Measurements from ENCODE around the gene IL17RD.

IL17RD gene

GRCh38 chr3:57048728-57049127, 116.4 kb downstream of the IL17RD start:
- Histone ChIP-seq H3K4me3 (ENCODE audit: low read depth, low read length) (no peak overlapping the region), H4K12ac (ENCODE audit: low read depth, low read length) (no peak overlapping the region), H3K36me3 (ENCODE audit: control insufficient read depth in 1 of 2, insufficient read depth in 2 of 2, low read length in 2 of 2) (no peaks in the 10 kb centered on the region), H3K4me1 (ENCODE audit: control insufficient read depth in 1 of 2, insufficient read depth in 2 of 2, low read length in 2 of 2) (peaks cover 3 to 9% of the 10 kb centered on the region in 2 experiments), H4K91ac (ENCODE audit: low read depth, low read length) (no peak overlapping the region), H3K79me2 (ENCODE audit: control insufficient read depth, insufficient read depth, low read length, poor library complexity) (no peaks in the 10 kb centered on the region), H3K79me1 (ENCODE audit: low read length) (no peaks in the 10 kb centered on the region), H3K14ac (ENCODE audit: low read length) (no peak overlapping the region), H2AFZ (ENCODE audit: insufficient read depth, low read length, poor library complexity) (no peak overlapping the region), H3K9me3 (ENCODE audit: insufficient read depth, low read depth, low read length) (peaks cover 2% of the 10 kb centered on the region), H3K9ac (ENCODE audit: low read length) (no peak overlapping the region), H3K27me3 (ENCODE audit: insufficient read depth, low read length) (no peaks in the 10 kb centered on the region), H2BK120ac (ENCODE audit: insufficient read depth, low read length, poor library complexity) (no peak overlapping the region), H3K4me2 (ENCODE audit: low read length) (no peak overlapping the region), H2BK12ac (ENCODE audit: low read length) (no peak overlapping the region), H3K4ac (ENCODE audit: low read depth, low read length) (no peak overlapping the region), H2BK5ac (ENCODE audit: low read depth, low read length, poor library complexity) (no peak overlapping the region), H3K18ac (ENCODE audit: low read length) (no peak overlapping the region), H3K23ac (ENCODE audit: low read length) (no peak overlapping the region), H3K27ac (ENCODE audit: low read depth, low read length) (no peak overlapping the region), H2AK5ac (ENCODE audit: low read length) (no peak overlapping the region), H4K8ac (ENCODE audit: low read depth, low read length) (no peak overlapping the region)
- WGBS (ENCODE audit: extremely low coverage, insufficient coverage, insufficient read length), result no CpG with 5 or more reads among the region's 4 CpGs
- DNase-seq, result no peak

DNA sequence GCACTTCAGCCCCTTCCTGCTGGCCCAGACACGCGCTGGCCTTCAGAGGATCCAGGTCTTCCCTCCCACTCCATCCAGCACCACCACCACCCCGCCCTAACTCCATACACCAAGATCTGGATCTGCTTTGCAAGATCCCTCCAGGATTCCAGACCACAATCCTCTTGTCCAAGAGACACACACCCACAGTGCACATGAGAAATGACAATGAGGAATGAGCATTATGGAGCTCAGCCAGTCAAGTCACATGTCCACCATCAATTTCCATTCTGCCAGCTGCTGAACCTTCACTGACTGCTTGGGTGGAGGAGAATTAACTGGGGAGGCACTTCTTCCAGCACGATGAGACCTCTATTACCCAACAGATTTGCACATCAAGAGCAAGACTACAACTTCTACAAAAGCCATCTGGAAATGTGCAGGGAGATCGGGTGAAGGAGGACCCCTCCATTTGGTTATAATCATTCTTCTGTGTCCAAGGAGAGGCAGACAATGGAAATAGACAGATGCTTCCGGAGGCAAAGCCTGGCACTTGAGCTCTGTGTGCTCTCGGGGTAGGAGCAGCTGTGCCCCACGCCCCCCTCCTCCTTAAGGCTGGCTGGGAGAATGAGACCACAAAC, 117.0 kb downstream of the IL17RD start:
- Histone ChIP-seq H2AK5ac (ENCODE audit: low read length) (no peak overlapping the region), H3K4ac (ENCODE audit: low read depth, low read length) (no peak overlapping the region), H3K27me3 (ENCODE audit: insufficient read depth, low read length) (no peaks in the 10 kb centered on the region), H3K23ac (ENCODE audit: low read length) (no peak overlapping the region), H3K4me1 (ENCODE audit: control insufficient read depth in 1 of 2, insufficient read depth in 2 of 2, low read length in 2 of 2) (peaks cover 3 to 9% of the 10 kb centered on the region in 2 experiments), H4K8ac (ENCODE audit: low read depth, low read length) (no peak overlapping the region), H3K4me2 (ENCODE audit: low read length) (no peak overlapping the region), H3K79me2 (ENCODE audit: control insufficient read depth, insufficient read depth, low read length, poor library complexity) (no peaks in the 10 kb centered on the region), H3K9ac (ENCODE audit: low read length) (no peak overlapping the region), H2BK12ac (ENCODE audit: low read length) (no peak overlapping the region), H3K18ac (ENCODE audit: low read length) (no peak overlapping the region), H3K36me3 (ENCODE audit: control insufficient read depth in 1 of 2, insufficient read depth in 2 of 2, low read length in 2 of 2) (no peaks in the 10 kb centered on the region), H2BK120ac (ENCODE audit: insufficient read depth, low read length, poor library complexity) (no peak overlapping the region), H3K9me3 (ENCODE audit: insufficient read depth, low read depth, low read length) (peaks cover 2% of the 10 kb centered on the region), H3K27ac (ENCODE audit: low read depth, low read length) (no peak overlapping the region), H4K12ac (ENCODE audit: low read depth, low read length) (no peak overlapping the region), H3K14ac (ENCODE audit: low read length) (no peak overlapping the region), H2AFZ (ENCODE audit: insufficient read depth, low read length, poor library complexity) (no peak overlapping the region), H4K91ac (ENCODE audit: low read depth, low read length) (no peak overlapping the region), H3K4me3 (ENCODE audit: low read depth, low read length) (no peak overlapping the region), H3K79me1 (ENCODE audit: low read length) (no peaks in the 10 kb centered on the region), H2BK5ac (ENCODE audit: low read depth, low read length, poor library complexity) (no peak overlapping the region)
- no CpG with 5 or more reads among the region's 8 CpGs for WGBS (ENCODE audit: extremely low coverage, insufficient coverage, insufficient read length)
- DNase-seq, result peak; percentile 27 to 45

DNA sequence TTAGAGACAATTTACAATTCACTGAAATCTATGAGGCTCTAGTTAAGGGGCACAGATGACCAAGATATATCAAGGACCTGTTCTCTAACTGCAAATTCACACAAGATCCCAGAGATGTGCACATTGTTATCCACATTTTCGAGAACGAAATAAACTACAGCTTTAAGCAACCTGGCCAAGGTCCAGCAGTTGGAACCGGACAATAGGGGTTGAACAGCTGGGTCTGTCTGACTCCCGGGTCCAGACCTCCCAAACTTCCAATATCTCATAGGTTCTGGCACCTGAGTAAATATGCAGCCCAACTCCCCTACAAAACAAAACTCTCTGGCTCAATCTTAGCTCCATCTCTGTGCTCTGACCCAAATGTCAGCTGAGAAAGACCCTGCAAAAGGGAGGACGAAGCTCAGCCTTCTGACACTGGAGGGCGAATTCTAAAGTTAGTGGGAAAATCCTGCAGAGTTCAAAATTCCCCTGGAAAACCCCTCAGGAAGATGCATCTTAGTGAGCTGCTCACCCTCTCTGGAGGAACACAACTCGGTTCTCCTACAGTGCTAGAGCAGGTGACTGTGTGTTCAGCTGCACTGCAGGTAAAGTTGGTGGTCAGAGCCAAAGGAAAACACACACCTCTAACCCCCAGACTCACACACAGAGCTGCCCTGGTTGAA, 118.9 kb downstream of the IL17RD start:
- no peak overlapping the region for H4K12ac ChIP-seq (ENCODE audit: low read depth, low read length)
- H3K79me1 ChIP-seq (ENCODE audit: low read length), result no peaks in the 10 kb centered on the region
- H2AK5ac ChIP-seq (ENCODE audit: low read length), result no peak overlapping the region
- no peak overlapping the region for H3K4me2 ChIP-seq (ENCODE audit: low read length)
- no CpG with 5 or more reads among the region's 7 CpGs for WGBS (ENCODE audit: extremely low coverage, insufficient coverage, insufficient read length)
- H2BK5ac ChIP-seq (ENCODE audit: low read depth, low read length, poor library complexity), result no peak overlapping the region
- H3K23ac ChIP-seq (ENCODE audit: low read length), result no peak overlapping the region
- no peak overlapping the region for H2AFZ ChIP-seq (ENCODE audit: insufficient read depth, low read length, poor library complexity)
- H3K4me3 ChIP-seq (ENCODE audit: low read depth, low read length), result no peak overlapping the region
- H2BK12ac ChIP-seq (ENCODE audit: low read length), result no peak overlapping the region
- no peaks in the 10 kb centered on the region for H3K27me3 ChIP-seq (ENCODE audit: insufficient read depth, low read length)
- H3K4ac ChIP-seq (ENCODE audit: low read depth, low read length), result no peak overlapping the region
- no peak overlapping the region for H3K14ac ChIP-seq (ENCODE audit: low read length)
- no peak overlapping the region for H4K8ac ChIP-seq (ENCODE audit: low read depth, low read length)
- H3K9me3 ChIP-seq (ENCODE audit: insufficient read depth, low read depth, low read length), result peaks cover 2% of the 10 kb centered on the region
- H3K27ac ChIP-seq (ENCODE audit: low read depth, low read length), result no peak overlapping the region
- H2BK120ac ChIP-seq (ENCODE audit: insufficient read depth, low read length, poor library complexity), result no peak overlapping the region
- no peak overlapping the region for H3K9ac ChIP-seq (ENCODE audit: low read length)
- no peaks in the 10 kb centered on the region for H3K36me3 ChIP-seq (ENCODE audit: control insufficient read depth in 1 of 2, insufficient read depth in 2 of 2, low read length in 2 of 2)
- H4K91ac ChIP-seq (ENCODE audit: low read depth, low read length), result no peak overlapping the region
- no peak overlapping the region for H3K18ac ChIP-seq (ENCODE audit: low read length)
- no peaks in the 10 kb centered on the region for H3K79me2 ChIP-seq (ENCODE audit: control insufficient read depth, insufficient read depth, low read length, poor library complexity)
- DNase-seq, result no peak
- H3K4me1 ChIP-seq (ENCODE audit: control insufficient read depth in 1 of 2, insufficient read depth in 2 of 2, low read length in 2 of 2), result peaks cover 3 to 5% of the 10 kb centered on the region in 2 experiments

- DNase-seq, result no peak
- Histone ChIP-seq H2BK5ac (ENCODE audit: low read depth, low read length, poor library complexity) (no peak overlapping the region), H2BK120ac (ENCODE audit: insufficient read depth, low read length, poor library complexity) (no peak overlapping the region), H3K23ac (ENCODE audit: low read length) (no peak overlapping the region), H3K14ac (ENCODE audit: low read length) (no peak overlapping the region), H4K91ac (ENCODE audit: low read depth, low read length) (no peak overlapping the region), H3K4ac (ENCODE audit: low read depth, low read length) (no peak overlapping the region), H3K9ac (ENCODE audit: low read length) (no peak overlapping the region), H3K18ac (ENCODE audit: low read length) (no peak overlapping the region), H3K9me3 (ENCODE audit: insufficient read depth, low read depth, low read length) (peaks cover 2% of the 10 kb centered on the region), H4K8ac (ENCODE audit: low read depth, low read length) (no peak overlapping the region), H3K79me2 (ENCODE audit: control insufficient read depth, insufficient read depth, low read length, poor library complexity) (no peaks in the 10 kb centered on the region), H3K79me1 (ENCODE audit: low read length) (peaks cover 1% of the 10 kb centered on the region), H3K4me2 (ENCODE audit: low read length) (no peak overlapping the region), H2AK5ac (ENCODE audit: low read length) (no peak overlapping the region), H2AFZ (ENCODE audit: insufficient read depth, low read length, poor library complexity) (no peak overlapping the region), H3K4me1 (ENCODE audit: control insufficient read depth in 1 of 2, insufficient read depth in 2 of 2, low read length in 2 of 2) (peaks cover 12 to 13% of the 10 kb centered on the region in 2 experiments), H4K12ac (ENCODE audit: low read depth, low read length) (no peak overlapping the region), H3K27me3 (ENCODE audit: insufficient read depth, low read length) (no peaks in the 10 kb centered on the region), H3K27ac (ENCODE audit: low read depth, low read length) (no peak overlapping the region), H3K4me3 (ENCODE audit: low read depth, low read length) (no peak overlapping the region), H2BK12ac (ENCODE audit: low read length) (no peak overlapping the region), H3K36me3 (ENCODE audit: control insufficient read depth in 1 of 2, insufficient read depth in 2 of 2, low read length in 2 of 2) (no peaks in the 10 kb centered on the region)
- no CpG with 5 or more reads among the region's 1 CpG for WGBS (ENCODE audit: extremely low coverage, insufficient coverage, insufficient read length)
Measured at GRCh38 chr3:57043518-57043917, 121.6 kb downstream of the IL17RD start.

Data from trophoblast cell (in vitro differentiated cells and primary cell).